LNCAP (cell line): Measurements from ENCODE around the gene SGSM2.

ENCODE experiments used
- TF ChIP-seq, protein P1 (sequence below): fragments of 450-650 bp; IDR thresholded peaks from 2 replicates; pipeline ENCODE4 v1.5.1; 2017; ENCODE audit warnings: mild to moderate bottlenecking

The SGSM2 gene

DNA sequence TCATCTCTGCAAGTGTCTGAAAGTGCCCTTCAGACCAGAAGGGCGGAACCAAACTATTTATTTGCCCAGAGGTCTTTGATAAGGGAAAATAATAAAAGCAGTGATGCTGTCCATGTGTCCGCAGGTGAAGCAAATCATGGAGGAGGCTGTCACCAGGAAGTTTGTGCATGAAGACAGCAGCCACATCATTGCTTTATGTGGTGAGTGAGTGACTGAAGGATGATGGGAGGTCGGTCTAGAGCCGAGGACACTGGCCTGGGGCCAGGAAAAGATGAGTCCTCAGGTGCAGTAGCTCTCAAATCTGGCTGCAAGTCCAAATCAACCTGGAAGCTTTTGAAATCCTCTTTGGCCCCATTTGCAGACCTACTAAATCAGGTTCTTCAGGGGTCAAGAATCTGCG lies 6.1 kb downstream of the SGSM2 start:
- TF ChIP-seq, protein P1, sequence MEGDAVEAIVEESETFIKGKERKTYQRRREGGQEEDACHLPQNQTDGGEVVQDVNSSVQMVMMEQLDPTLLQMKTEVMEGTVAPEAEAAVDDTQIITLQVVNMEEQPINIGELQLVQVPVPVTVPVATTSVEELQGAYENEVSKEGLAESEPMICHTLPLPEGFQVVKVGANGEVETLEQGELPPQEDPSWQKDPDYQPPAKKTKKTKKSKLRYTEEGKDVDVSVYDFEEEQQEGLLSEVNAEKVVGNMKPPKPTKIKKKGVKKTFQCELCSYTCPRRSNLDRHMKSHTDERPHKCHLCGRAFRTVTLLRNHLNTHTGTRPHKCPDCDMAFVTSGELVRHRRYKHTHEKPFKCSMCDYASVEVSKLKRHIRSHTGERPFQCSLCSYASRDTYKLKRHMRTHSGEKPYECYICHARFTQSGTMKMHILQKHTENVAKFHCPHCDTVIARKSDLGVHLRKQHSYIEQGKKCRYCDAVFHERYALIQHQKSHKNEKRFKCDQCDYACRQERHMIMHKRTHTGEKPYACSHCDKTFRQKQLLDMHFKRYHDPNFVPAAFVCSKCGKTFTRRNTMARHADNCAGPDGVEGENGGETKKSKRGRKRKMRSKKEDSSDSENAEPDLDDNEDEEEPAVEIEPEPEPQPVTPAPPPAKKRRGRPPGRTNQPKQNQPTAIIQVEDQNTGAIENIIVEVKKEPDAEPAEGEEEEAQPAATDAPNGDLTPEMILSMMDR, result no peak

DNA sequence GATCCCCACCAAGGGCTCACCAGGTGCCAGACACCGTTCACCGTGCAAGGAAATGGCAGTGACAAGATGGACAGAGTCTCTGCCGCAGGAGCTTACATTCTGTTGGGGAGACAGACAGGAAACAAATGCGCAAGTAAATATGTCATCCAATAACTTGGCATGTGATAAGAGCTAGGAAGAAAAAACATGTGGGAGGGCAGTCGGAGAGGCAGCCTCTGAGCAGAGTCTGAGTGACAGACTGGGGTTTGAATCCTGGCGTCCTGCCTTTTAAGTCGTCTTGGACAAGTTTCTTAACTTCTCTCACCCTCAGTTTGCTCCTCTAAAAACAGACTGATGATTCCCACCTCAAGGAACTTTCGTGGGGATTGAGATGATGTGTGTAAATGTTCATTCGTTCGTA lies 7.2 kb downstream of the SGSM2 start:
- TF ChIP-seq, protein P1, result no peak

DNA sequence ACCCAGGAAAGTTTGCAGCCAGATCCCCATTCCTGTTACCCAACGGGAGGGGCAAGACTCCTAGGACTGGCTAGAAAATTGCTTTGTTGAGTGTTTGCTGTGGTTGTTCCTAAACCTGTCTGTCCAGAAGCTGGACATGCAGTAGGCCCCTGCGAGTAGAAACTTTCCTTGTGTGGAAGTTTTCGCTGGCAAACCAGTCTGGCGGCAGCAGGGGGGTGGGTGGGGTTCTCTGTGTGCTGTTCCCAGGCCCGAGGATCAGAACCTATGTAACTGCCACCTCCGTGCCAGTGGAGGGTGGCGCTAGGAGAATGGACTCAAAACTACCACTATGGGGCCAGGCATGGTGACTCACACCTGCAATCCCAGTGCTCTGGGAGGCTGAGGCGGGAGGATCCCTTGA lies 9.2 kb downstream of the SGSM2 start:
- TF ChIP-seq, protein P1, result no peak

DNA sequence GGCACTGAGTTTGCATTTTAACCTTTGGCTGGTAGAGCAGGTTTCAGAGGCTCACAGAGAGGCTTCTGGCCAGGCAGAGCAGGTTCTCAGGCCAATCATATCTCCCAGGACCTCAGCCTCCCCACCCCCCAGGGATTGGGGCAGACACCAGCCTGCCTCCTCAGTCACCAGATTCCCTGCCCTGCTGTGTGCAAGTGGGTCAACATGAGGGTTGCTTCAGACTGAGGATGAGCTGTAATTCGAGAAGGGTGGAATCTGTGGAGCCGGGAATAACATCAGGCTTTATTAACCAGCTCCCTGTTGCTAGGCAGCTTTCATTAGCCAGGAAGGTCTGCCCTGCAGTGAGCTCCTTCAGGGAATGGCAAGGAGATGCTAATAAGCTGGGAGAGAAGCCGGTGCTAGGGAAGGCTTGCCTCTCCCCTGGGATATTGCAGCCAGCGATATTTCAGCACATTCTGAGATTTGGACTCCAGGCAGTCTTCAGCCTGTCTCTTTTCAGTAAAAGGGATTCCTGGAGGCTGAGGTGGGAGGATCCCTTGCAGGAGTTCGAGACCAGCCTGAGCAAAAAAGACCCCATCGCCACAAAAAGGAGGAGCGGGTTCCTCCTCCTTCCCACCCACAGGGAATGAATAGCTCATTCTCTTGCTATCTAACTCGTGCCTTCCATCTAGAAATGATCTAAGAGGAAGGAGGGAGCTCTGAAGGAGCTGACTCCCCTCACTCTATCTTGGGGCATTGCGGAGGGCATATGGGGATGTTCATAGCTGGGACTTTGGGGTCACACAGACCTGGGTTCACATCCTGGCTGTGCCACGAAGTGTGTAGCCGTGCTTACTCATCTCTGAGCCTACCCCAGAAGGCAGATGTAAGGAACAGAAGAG lies 10.7 kb downstream of the SGSM2 start:
- TF ChIP-seq, protein P1, result no peak

DNA sequence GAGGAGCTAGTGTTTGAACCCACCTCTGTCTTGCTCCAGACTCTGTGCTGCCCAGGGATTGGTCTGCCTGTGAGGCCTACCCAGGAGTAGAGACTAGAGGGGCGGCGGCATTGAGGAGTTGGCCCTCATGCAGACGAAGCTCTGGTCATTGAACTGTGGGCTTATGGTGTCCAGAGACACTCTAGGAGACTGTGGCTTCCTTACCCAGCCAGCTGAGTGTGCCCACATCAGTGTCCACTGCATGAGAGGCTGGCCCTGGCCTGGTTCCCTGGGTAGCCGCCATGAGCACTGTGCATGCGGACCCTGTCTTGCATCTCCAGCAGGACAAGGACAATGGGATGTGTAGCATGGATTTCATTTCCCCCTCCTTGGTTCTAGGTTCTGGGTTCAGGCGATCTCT lies 14.0 kb downstream of the SGSM2 start:
- TF ChIP-seq, protein P1, result no peak

DNA sequence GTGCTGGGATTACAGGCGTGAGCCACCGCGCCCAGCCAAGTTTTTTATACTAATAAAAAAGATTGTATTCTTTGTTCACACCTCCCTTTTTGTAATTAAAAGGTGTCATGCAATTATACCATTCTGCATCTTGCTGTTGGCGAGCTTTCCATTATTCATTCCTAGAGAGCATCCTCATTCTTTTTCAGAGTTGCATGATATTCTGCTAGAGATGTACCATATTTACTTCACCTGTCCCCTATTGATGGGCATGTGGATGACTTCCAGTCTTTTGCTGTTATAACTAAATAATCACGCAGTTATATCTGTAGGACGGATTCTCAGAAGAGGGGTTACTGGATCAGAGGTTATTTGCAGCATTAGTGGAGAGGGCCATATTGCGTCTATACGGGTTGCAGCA lies 17.0 kb downstream of the SGSM2 start:
- TF ChIP-seq, protein P1, result no peak

DNA sequence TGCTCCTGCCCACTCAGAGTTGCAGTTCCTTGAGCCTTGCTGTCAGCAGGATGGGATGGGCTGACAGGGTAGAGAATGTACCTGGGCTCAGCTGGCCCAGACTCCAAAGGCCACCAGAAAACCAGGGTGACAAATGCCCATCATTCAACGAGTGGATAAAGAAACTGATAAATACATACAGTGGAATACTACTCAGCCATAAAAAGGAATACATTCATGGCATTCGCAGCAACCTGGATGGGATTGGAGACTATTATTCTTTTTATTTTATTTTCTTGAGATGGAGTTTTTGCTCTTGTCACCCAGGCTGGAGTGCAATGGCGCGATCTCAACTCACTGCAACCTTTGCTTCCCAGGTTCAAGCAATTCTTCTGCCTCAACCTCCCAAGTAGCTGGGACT lies 19.9 kb downstream of the SGSM2 start:
- TF ChIP-seq, protein P1, result no peak
